HG02623 (cell line): ENCODE results near the gene MRPS18A.

Experiments
- ATAC-seq: cut with Tn5 transposase; IDR thresholded peaks from one replicate; pipeline ENCODE4 v1.9.1; 2021; ENCODE audit warnings: moderate library complexity; ENCODE audit not compliant: unreplicated experiment

MRPS18A gene

DNA sequence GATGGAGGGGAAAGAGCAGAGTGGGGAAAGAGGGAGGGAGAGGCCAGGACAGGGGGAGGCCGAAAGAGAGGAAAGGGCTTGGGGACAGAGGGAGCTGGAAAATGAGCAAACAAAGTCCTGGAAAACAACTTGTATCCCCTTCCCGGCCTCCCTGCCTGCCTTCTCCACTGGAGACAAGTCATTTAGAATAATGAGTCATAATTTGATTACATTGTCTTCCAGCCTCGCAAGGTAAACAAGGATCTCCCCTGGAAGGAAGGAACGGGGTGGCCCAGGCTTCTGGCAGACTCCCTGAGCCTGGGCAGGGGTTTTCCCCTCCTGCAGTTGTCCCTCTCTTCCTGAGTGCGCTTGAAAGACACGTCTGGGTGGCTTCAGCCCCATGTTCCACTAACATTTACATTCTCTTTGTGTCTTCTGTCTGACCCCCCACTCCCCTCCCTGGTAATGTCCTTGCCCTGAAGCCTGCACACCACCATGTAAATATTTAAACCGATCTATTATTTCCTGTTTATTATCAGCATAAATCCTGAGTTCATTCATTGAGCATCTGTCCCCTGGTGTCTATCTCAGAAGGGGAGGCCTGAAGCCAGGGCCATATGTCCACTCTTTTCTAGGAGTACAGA lies 12.1 kb upstream of the MRPS18A start:
- no peak for ATAC-seq

DNA sequence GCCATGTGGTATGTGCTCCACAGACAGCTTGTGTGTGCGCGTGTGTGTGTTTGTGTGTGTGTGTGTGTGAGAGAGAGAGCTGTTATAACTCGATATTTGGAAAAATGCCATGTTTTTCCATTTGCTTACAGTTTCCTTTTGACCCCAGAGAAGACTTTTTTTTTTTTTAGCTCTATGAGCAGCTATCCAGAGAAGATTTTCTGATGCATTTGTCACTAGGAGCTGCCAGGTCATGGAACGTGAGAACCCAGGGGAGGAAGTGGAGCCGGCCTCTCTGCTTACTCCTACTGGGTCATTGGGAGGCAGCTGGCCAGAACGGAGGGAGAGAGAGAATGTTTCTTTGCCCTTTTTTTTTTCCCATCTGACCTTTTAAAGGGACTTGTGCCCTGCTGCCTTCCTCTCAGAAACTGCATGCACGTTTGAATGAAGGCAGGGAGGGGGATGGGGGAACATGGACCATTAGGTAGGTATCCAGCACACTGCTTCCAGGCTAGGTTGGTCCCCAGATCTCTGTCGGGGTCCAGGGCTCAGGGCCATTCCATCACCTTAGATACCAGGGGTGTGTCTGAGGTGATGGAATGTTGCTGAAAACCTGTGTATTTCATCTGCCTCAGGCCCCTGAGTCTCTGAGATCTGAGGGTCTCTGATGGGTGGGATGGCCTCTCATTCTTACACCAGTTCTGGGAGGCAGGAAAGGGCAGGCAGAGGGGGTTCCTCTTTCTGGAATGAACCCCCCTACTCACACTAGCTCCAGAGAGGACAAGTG lies 11.2 kb upstream of the MRPS18A start:
- ATAC-seq, result no peak

DNA sequence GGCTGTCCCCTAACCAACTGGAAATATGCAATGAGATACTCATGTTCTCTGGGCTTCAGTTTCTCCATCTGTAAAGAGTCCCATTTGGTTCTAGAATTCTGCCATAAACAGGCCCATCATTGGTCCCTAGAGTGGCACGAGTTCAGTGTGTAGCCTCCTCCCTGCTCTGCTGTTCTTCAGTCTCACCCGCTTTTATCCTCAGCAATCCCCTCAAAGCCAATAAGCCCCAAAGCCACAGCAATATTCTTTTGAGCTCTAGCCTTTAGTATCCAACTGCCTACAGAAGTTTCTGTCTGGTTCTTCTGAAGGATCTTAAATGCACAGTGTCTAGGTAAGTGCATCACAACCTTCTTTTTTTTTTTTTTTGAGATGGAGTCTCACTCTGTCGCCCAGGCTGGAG lies 9.8 kb upstream of the MRPS18A start:
- ATAC-seq, result no peak

DNA sequence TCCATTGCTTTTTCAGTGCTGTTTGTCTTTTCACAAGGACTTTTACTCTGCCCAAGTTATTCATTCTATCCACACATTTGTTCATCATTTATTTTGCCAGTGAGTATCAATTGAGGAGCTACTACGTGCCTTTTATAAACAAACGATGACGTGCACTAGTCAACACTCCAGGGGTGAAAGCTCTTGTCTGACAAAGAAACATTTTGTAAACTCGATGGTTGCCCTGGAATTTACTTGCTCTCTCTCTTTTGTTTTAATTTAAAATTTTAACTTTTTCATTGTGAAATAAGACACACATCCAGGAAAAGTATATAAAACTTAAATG lies 8.3 kb upstream of the MRPS18A start:
- ATAC-seq, result no peak

DNA sequence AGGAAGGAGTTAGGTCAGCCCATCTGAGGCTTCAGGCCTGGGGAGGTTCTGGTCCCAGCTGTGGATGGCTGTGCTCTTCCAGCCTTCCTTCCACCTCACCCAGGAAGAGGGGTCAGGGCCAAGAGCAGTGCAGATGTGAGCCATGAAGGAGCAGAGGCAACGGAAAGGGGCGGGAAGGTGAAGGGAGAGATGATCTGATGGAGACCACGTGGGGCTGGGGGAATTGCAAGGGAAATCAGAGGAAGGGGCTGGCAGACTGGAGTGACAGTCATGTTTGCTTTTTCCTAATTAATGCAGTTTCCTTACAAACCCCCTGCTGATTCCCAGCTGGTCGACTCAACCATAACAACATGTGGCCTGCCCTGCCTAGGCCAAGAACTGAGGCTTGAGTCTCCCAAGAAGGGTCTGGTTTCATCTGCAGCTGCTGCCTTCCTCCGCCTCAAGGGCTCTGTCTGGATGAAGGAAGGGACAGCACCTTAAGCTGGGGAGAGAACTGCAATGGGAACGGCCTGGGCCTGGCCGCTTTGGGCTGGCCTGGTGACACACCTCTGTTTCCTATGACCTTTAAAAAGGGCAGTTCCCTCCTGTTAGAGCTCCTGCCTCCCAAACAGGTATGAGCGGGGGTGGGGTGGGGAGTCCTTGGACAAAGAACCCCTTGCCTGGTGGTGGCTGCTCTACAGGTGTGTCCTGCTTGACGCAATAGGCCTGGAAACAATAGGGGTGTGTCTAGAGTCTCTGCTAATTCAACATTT lies 7.8 kb upstream of the MRPS18A start:
- ATAC-seq, result no peak

DNA sequence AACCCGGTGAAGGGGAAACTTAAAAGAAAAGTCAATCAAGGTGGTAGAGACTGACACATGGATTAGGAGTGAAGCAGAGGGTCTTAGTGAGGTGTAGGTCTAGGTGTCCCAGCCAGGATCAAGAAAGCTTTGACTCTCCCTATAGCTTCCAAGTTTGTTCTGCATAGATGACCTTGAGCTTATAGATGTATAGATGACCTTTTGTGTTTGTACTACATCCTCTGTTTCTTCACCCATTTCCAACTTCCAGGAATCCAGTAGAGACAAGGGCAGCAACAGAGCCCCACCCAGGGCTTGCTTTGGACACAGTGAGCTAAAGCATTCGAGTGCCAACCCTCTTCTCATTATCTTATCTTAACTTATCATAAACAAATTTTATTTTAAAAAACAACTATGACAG lies 1.8 kb upstream of the MRPS18A start:
- no peak for ATAC-seq

DNA sequence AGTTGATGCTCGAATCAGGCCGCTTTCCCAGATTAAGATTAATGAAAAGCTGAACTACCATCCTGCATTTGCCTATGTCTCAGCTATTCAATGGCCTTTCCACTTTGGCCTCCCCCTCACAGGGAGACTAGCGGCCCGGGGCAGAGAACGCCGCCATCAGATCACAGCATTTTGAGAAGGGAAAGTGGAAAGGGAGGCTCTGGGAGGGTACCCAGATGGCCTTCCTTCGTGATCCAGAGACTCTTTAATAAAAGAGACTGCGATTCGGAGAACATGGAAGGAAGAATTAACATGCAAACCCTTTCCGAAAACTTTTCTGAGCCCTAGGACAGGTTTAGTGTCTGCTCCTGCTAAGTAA lies 533 bp downstream of the MRPS18A start:
- no peak for ATAC-seq

DNA sequence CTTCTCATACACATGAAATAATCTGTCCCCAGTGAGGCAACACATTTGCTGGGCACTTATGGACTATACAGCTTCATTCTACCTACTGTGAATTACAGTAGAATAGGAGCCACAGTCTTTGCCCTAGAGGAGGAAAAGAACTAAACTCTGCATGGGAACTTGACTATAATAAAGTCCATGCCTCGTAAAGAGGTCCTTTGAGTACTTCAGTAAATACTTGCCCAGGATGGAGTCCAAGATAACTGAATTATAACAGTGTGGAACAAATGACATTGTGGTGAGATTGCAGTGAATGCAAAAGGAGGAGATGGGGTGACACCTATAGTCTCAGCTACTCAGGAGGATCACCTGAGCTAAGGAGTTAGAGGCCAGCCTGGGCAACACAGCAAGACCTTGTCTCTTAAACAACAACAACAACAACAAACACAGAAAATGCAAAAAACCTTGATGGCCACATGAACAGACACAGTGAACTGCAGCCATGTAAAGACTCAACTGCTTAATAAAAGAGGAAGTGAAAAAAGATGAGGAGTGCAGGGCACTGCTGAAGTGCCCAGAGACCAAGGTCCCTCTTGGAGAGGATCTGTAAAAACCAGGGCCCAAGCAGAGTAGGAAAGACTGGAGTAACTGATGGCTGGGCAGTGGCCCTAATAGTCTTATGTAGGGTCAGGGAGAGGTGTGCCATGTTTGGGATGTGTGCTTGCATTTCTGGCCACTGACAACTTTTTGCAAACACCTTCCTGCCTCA lies 3.7 kb downstream of the MRPS18A start:
- ATAC-seq, result no peak

DNA sequence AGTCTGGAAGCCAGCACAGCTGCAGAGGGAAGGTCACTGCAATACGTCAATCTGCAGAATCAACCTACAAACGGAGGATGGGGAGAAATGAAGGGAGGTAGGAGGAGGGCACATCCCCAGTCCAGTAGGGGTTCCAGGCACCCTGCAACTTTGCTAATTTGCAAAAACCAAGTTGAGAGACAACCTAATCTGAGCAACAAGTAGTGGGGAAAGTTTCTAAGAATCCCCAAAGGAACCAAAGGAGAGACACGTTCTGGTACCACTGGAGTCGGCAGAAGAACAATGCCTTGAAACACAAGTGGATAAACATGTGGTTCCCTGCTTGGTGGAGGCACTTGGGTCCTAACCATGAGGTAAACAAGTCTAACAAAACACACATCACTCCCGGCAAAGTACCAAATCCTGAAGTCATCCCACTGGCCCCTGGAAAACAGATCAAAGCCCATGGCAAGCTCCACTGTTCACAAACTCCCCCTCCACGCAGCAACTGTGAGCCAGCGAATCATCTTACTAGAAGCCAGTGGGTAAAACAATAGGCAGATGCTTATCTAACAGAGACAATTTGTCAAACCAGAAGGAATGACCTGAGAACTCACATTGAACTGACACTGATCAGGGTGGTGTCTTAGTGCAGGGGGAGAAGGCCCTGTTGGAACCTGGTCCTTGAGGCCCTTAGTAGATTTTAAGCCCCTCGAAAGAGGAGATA lies 4.7 kb downstream of the MRPS18A start:
- ATAC-seq, result no peak

DNA sequence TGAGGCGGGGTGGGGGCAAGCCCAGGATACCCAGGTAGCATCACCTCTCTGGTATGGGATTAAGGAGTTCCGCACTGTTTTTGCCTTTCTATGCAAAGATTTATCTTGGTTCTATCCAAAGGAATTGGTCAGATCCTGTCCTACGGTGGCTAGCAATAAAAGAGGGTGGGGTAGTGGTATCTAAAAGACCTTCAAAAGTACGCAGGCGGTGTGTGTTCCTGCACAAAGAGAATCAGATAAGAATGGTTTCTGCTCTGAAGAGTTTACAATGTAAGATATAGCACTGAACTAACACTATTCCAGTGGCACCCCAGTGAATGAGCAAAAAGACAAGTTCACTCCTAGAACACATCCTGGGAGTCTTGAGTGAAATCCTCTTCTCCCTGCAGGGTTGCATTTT lies 6.3 kb downstream of the MRPS18A start:
- no peak for ATAC-seq

DNA sequence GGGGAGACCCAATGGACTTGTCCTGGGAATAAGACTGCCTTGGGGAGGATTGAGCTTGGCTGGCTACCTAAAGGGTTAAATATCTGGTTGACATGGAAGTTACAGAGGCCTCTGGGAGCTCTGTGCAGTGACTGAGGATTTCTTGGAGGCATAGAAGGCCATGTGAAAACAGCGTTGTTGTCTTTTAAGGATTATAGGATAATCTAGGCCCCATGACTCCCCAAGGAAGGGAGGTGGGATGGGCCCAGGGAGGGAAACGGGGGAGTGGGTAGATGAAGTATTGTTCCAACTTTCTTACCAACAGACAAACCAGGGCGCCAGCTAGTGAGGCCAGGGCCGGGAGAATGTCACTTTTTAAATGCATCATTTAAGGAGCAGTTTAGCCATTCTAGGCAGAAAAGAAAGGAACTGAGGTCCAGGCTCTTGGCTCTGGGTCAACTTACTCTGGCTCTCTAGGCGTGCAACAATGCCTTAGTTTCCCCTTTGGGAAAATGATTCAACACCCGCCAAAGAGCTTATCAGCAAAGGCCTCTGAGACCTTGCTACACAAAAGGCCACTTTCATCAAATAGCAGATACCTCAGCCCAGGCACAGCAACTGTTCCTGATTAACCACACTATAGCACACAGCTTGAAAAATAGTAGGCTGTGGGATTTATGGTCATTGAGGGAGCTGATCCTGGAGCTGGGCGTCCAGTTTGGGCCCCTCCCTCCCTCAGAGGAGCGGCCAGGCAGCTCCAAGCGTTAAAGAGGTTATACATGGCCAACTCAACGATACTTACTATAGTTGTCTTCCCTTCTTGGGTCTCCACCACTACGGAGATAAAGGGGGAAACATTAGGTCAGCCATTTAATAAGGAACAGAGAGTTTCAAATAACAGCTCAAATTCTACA lies 7.0 kb downstream of the MRPS18A start:
- ATAC-seq, result no peak

DNA sequence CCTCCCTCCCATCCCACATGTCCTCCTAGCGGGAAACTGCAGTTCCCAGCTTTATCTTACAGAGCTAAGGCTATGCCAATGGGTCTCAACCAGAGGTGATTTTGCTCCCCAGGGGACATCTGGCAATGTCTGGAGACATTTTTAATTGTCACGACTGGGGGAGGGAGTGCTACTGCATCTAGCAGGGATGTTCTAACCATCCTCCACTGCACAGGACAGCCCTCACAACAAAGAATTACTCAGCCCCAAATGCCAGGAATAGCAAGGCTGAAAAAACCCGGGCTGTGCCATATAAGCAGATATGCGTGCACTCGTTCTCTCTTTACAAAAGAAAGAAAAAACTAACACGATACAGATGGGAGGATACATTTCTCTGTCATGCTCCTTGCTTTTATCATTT lies 8.5 kb downstream of the MRPS18A start:
- ATAC-seq, result no peak

DNA sequence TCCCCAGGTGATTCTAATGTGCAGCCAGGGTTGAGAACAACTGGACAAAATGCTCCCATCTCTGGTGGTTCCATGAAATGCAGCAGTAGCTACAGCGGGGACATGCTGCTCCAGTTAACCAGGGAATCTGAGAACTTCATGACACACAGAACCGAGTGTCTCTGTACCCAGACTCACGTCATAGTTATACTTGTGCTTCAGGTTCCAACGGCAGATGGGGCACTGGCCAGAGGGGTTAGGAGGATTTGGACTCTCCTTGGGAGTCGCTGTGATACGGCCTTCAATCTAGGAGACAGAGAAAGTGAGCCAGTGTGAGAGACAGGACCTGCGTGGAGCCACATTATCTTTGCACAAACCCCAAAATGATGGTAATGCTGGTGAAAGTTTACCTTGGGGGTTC lies 9.2 kb downstream of the MRPS18A start:
- no peak for ATAC-seq

DNA sequence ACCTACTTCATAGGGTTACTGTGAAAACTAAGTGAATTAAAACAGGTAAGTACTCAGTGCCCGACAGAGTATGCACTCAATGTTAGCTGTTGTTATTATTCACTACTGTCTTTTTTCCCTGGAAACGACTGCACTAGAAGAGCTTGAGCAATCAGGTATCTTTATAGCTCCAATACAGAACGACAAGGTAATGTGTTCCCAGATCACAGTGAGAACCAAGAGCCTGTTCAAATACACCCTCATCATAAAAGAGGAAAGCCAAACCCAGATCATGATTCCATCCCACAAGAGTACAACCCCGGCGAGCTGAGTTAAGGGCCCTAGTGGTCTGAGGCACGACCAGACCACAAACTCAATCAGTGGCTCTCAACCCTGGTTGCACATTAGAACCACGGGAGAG lies 9.8 kb downstream of the MRPS18A start:
- ATAC-seq, result no peak

DNA sequence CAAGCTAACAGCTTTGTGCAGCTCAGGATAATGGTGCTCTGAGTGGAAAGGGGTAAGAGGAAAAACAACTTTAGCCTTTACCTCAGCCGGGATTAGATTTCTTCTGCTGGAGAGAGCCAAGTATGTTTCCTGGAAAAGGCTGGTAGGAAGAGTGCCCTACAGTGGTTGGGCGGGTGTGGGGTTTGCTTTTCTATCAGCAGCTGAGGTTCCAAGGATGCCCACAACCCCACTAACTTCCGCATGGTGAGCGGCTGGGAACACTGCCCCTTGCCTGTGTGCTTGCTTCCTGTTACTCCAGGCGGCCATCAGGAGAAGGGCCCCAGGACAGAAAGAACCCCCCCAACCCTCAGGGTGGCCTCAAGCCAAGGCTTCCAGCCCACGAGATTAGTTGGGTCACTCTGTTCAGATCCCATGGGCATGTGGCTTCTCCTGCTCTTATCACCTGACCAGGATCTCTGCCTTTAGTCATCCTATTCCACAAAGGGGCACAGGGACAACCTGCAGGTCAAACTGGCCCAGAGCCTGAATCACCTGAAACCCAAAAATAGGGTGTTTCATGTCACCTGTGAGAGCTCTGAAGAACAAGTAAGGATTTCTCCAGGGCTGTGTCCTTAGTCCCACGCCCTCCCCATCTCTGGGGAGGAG lies 10.5 kb downstream of the MRPS18A start:
- ATAC-seq, result no peak

DNA sequence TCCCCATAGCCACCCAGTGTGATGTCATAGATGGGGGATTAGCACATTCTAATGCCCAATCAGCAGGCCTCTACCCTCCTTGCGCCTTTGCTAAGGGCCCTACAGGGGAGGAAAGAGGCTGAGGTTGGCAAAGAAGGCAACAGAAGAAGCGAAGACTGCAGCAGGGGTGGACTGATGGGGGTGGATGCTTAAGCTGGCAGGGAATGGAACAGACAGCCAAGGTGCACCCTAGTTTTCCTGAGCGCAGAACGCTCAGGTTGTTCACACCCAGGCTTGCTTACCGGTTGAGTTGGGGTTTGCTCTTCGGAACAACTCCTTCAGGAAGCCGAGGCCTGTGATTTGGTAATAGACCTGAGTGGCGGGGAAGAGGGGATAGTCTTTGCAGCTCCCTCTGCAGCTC lies 12.7 kb downstream of the MRPS18A start:
- no peak for ATAC-seq

DNA sequence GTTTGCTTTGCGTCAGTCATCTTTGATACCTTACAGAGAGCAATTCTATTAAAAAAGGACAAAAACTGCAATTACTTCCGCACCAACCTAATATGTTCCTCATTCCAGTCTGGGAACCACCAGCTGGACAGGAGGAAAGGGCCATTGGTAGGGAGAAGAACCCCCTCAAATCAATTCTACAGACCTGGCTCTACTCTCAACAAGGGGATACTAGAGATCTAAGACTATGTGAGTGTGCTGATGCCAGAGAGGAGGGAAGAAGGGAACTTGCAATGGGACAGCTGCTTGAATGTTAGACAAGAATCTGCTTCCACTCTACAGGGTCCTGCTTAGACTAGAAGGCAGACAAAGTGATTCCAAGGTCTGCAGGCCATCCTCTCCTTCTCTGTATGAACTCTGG lies 13.3 kb downstream of the MRPS18A start:
- no peak for ATAC-seq

DNA sequence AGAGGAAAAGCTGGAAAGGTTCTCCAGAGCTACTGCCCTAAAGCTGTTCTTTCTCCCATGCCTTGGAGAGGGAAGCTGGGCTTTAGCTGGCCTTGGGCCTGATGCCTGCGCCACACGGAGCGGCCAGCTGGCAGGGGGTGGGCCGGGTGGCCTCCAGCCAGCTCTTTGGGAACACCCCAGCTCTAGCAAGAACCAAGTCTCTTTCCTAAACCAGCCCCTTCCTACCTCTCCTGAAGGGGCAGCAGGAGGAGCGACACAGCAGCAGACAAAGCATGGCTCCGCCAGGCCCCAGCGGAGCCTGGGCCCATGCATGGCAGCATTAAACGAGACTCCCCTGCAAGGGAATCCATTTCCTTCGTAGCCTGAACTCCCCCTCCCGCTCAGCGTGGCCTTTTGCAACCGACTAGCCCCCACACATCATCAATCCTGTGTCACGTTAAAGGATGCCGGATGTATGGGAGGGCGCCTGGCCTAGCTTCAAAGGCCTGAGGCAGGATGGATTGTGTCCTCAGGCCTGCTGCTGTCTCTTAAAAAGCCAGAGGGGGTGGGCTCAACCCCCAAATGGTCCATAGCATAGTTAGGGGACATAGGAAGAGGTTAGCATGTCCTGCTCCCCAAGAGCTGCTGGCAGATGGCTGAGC lies 14.0 kb downstream of the MRPS18A start:
- ATAC-seq, result no peak
